ENCODE results near the gene FOXR1. TPM values are rescaled to one million over a fixed set of nuclear protein-coding genes. Genes with fewer than 3 reads are reported as not detected.

Gene FOXR1
- total RNA-seq, 1 experiment from 2014 or later, result not detected

- TF ChIP-seq ZNF281 (CRISPR knock-in tag; IDR thresholded peaks at IDR 0.05), result no peak
- no peak for TF ChIP-seq NFATC4 (CRISPR knock-in tag; IDR thresholded peaks at IDR 0.05)
- peak; percentile 26; the same call in 1 of the 2 replicates for TF ChIP-seq IRF1 (CRISPR knock-in tag; IDR thresholded peaks at IDR 0.05)
- TF ChIP-seq ERG (CRISPR knock-in tag; IDR thresholded peaks at IDR 0.05), result no peak
- no peak for TF ChIP-seq ZNF425 (CRISPR knock-in tag; conservative IDR thresholded peaks at IDR 0.05)
- 0 out of 2 replicates have a peak, but pooled peaks have one; percentile 44 for TF ChIP-seq FOXJ3 (CRISPR knock-in tag; IDR thresholded peaks at IDR 0.05; ENCODE audit: borderline replicate concordance)
- no peak for TF ChIP-seq SOX15 (CRISPR knock-in tag; IDR thresholded peaks at IDR 0.05)
- TF ChIP-seq RELA (CRISPR knock-in tag; IDR thresholded peaks at IDR 0.05; ENCODE audit: borderline replicate concordance), result no peak
- no peak for TF ChIP-seq JAZF1 (CRISPR knock-in tag; IDR thresholded peaks at IDR 0.05)
- no peak for TF ChIP-seq NR2C2 (CRISPR knock-in tag; IDR thresholded peaks at IDR 0.05)
- TF ChIP-seq CDX4 (CRISPR knock-in tag; IDR thresholded peaks at IDR 0.05; ENCODE audit: borderline replicate concordance), result no peak
- no peak for TF ChIP-seq SMAD3 (CRISPR knock-in tag; IDR thresholded peaks at IDR 0.05; ENCODE audit: borderline replicate concordance)
- no peak for TF ChIP-seq ATF3 (CRISPR knock-in tag; conservative IDR thresholded peaks at IDR 0.05)
- TF ChIP-seq MYBL2 (CRISPR knock-in tag; IDR thresholded peaks at IDR 0.05), result no peak; the same call in 1 of the 2 replicates
- TF ChIP-seq ZNF219 (CRISPR knock-in tag; IDR thresholded peaks at IDR 0.05; ENCODE audit: borderline replicate concordance), result no peak
- TF ChIP-seq ZNF423 (CRISPR knock-in tag; IDR thresholded peaks at IDR 0.05), result no peak
- peak; percentile 95 for TF ChIP-seq KAT7 (CRISPR knock-in tag; IDR thresholded peaks at IDR 0.05; ENCODE audit: borderline replicate concordance)
- no peak for TF ChIP-seq GRHL2 (CRISPR knock-in tag; IDR thresholded peaks at IDR 0.05; ENCODE audit: insufficient replicate concordance, severe bottlenecking)
- 0 out of 2 replicates have a peak, but pooled peaks have one; percentile 20 for TF ChIP-seq GTF2I (CRISPR knock-in tag; conservative IDR thresholded peaks at IDR 0.05)
- no peak for TF ChIP-seq TP53 (CRISPR knock-in tag; IDR thresholded peaks at IDR 0.05)
- no peak for TF ChIP-seq PREB (CRISPR knock-in tag; IDR thresholded peaks at IDR 0.05; ENCODE audit: borderline replicate concordance)
- peak; percentile 74; the same call in 1 of the 2 replicates for TF ChIP-seq NFE2L1 (CRISPR knock-in tag; IDR thresholded peaks at IDR 0.05)
- TF ChIP-seq FOXP1 (CRISPR knock-in tag; IDR thresholded peaks at IDR 0.05; ENCODE audit: borderline replicate concordance), result 0 out of 2 replicates have a peak, but pooled peaks have one; percentile 32
- no peak for TF ChIP-seq NR1H2 (CRISPR knock-in tag; IDR thresholded peaks at IDR 0.05)
- no peak for TF ChIP-seq ZNF263 (CRISPR knock-in tag; IDR thresholded peaks at IDR 0.05; ENCODE audit: low read depth)
- TF ChIP-seq ESRRA (CRISPR knock-in tag; IDR thresholded peaks at IDR 0.05; ENCODE audit: borderline replicate concordance), result no peak
- no peak; the same call in 1 of the 2 replicates for TF ChIP-seq FOXP4 (CRISPR knock-in tag; IDR thresholded peaks at IDR 0.05)
Measured at GRCh38 chr11:119030329-119031047, 58.9 kb downstream of the FOXR1 start, which contains the start of gene SLC37A4 (continued).

Measured in WTC11 (cell line).